ENCODE measurements around the gene NUP58.

The NUP58 gene

DNA sequence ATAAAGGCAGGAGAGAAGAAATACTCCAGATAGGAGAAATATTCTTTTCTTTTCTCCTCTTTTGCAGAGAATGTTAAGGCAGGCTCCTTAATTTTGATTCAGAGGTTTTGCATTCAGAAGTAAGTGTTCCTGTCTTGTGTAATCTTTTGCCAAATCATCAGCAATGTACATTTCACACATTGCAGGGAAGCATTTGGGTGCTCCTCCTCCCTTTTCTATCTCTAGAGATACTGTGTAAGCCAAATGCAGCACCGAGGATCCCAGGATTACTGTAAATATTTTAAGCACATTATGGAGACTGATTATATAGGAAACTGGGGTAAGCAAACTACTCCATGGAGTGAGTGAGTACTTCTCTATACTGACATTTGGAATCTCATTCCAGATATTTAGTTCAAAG, 77.6 kb downstream of the NUP58 start:
- Histone ChIP-seq H3K27ac (ENCODE audit: low read depth, low read length) (no peak overlapping the region), H4K8ac (ENCODE audit: low read depth, low read length) (no peak overlapping the region), H3K9ac (ENCODE audit: low read length) (no peak overlapping the region), H3K4me1 (ENCODE audit: control insufficient read depth, low read depth, low read length) (no peaks in the 10 kb centered on the region), H3K4me3 (ENCODE audit: low read length) (no peak overlapping the region), H3K23ac (ENCODE audit: low read length) (no peak overlapping the region), H3K4ac (ENCODE audit: low read depth, low read length) (no peak overlapping the region), H4K5ac (ENCODE audit: low read length) (no peak overlapping the region), H3K36me3 (ENCODE audit: control insufficient read depth, insufficient read depth, low read length) (no peaks in the 10 kb centered on the region), H2BK120ac (ENCODE audit: low read depth, low read length) (no peak overlapping the region), H3K18ac (ENCODE audit: low read length) (no peak overlapping the region), H3K79me1 (ENCODE audit: low read length) (no peaks in the 10 kb centered on the region), H3K56ac (ENCODE audit: low read length) (no peak overlapping the region), H2AK5ac (ENCODE audit: low read length) (no peak overlapping the region), H2BK5ac (ENCODE audit: low read length) (no peak overlapping the region), H3K79me2 (ENCODE audit: control insufficient read depth, insufficient read depth, low read length) (no peaks in the 10 kb centered on the region), H2BK15ac (replicated peaks; ENCODE audit: low read depth) (no peak overlapping the region), H3K27me3 (ENCODE audit: insufficient read depth, low read length, poor library complexity) (no peaks in the 10 kb centered on the region), H3K4me2 (ENCODE audit: low read length) (no peak overlapping the region)
- DNase-seq, result no peak
- WGBS (ENCODE audit: extremely low coverage, insufficient coverage, low lambda C conversion rate), result no CpG with 5 or more reads among the region's 1 CpG

DNA sequence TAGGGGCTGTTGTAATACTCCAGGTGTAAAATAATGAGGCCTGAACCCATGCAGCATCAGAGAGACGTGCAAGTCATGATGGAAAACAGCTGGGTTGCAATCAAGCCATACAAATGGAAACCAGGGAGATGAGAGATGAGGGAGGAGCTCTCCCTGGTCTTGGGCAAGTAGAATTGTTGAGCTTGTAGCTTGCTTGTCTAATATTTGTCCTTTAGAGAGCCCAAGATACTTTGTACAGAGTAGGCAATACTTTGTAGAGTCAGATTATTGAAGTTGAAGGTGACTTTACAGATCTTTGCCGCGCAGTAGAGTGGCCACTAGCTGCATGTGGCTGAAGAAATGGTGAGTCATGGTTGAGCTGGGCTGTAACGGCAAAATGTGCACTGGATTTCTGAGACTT, 78.7 kb downstream of the NUP58 start:
- Histone ChIP-seq H3K23ac (ENCODE audit: low read length) (no peak overlapping the region), H3K56ac (ENCODE audit: low read length) (no peak overlapping the region), H3K27me3 (ENCODE audit: insufficient read depth, low read length, poor library complexity) (no peaks in the 10 kb centered on the region), H3K27ac (ENCODE audit: low read depth, low read length) (no peak overlapping the region), H2AK5ac (ENCODE audit: low read length) (no peak overlapping the region), H3K36me3 (ENCODE audit: control insufficient read depth, insufficient read depth, low read length) (no peaks in the 10 kb centered on the region), H3K4me2 (ENCODE audit: low read length) (no peak overlapping the region), H3K79me2 (ENCODE audit: control insufficient read depth, insufficient read depth, low read length) (no peaks in the 10 kb centered on the region), H3K4me1 (ENCODE audit: control insufficient read depth, low read depth, low read length) (no peaks in the 10 kb centered on the region), H3K18ac (ENCODE audit: low read length) (peak overlapping the region; percentile 70), H3K4ac (ENCODE audit: low read depth, low read length) (no peak overlapping the region), H3K79me1 (ENCODE audit: low read length) (no peaks in the 10 kb centered on the region), H4K5ac (ENCODE audit: low read length) (no peak overlapping the region), H2BK5ac (ENCODE audit: low read length) (no peak overlapping the region), H4K8ac (ENCODE audit: low read depth, low read length) (no peak overlapping the region), H3K9ac (ENCODE audit: low read length) (no peak overlapping the region), H2BK120ac (ENCODE audit: low read depth, low read length) (no peak overlapping the region), H3K4me3 (ENCODE audit: low read length) (no peak overlapping the region), H2BK15ac (replicated peaks; ENCODE audit: low read depth) (no peak overlapping the region)
- no CpG with 5 or more reads among the region's 4 CpGs for WGBS (ENCODE audit: extremely low coverage, insufficient coverage, low lambda C conversion rate)
- no peak for DNase-seq

DNA sequence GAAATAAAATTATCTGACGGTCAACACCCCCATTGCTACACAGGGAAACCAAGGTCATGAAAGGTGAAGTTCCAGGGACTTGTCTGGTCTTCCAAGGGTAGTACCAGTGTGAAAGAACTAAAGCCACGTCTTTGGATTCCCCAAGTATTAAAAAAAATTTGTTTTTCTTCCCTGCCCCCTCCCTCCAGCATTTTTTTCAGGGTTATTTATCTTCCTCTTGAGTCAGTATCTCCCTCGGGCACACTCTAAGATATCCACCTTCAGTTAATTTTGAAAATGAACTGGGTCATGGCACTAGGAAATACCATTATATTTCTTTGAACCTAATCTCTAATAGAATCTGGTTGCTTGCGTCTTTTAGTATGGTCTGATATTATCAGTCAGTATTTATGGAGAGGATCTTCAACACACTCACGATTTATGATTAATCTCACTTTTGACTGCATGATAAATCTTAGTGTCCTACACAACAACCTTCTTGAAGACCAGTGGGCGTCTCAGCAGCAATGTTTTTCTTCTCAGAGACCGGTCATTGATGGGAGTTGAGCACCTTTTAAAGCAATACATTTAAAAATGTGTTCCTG, 79.4 kb downstream of the NUP58 start:
- Histone ChIP-seq H3K27me3 (ENCODE audit: insufficient read depth, low read length, poor library complexity) (no peaks in the 10 kb centered on the region), H3K56ac (ENCODE audit: low read length) (no peak overlapping the region), H3K4me1 (ENCODE audit: control insufficient read depth, low read depth, low read length) (no peaks in the 10 kb centered on the region), H4K5ac (ENCODE audit: low read length) (no peak overlapping the region), H2BK120ac (ENCODE audit: low read depth, low read length) (no peak overlapping the region), H3K27ac (ENCODE audit: low read depth, low read length) (no peak overlapping the region), H3K4me3 (ENCODE audit: low read length) (no peak overlapping the region), H4K8ac (ENCODE audit: low read depth, low read length) (no peak overlapping the region), H3K18ac (ENCODE audit: low read length) (no peak overlapping the region), H2AK5ac (ENCODE audit: low read length) (no peak overlapping the region), H3K23ac (ENCODE audit: low read length) (no peak overlapping the region), H3K4ac (ENCODE audit: low read depth, low read length) (no peak overlapping the region), H3K4me2 (ENCODE audit: low read length) (no peak overlapping the region), H3K79me1 (ENCODE audit: low read length) (no peaks in the 10 kb centered on the region), H3K36me3 (ENCODE audit: control insufficient read depth, insufficient read depth, low read length) (no peaks in the 10 kb centered on the region), H3K9ac (ENCODE audit: low read length) (no peak overlapping the region), H2BK15ac (replicated peaks; ENCODE audit: low read depth) (no peak overlapping the region), H2BK5ac (ENCODE audit: low read length) (no peak overlapping the region), H3K79me2 (ENCODE audit: control insufficient read depth, insufficient read depth, low read length) (no peaks in the 10 kb centered on the region)
- no peak for DNase-seq
- no CpG with 5 or more reads among the region's 7 CpGs for WGBS (ENCODE audit: extremely low coverage, insufficient coverage, low lambda C conversion rate)

DNA sequence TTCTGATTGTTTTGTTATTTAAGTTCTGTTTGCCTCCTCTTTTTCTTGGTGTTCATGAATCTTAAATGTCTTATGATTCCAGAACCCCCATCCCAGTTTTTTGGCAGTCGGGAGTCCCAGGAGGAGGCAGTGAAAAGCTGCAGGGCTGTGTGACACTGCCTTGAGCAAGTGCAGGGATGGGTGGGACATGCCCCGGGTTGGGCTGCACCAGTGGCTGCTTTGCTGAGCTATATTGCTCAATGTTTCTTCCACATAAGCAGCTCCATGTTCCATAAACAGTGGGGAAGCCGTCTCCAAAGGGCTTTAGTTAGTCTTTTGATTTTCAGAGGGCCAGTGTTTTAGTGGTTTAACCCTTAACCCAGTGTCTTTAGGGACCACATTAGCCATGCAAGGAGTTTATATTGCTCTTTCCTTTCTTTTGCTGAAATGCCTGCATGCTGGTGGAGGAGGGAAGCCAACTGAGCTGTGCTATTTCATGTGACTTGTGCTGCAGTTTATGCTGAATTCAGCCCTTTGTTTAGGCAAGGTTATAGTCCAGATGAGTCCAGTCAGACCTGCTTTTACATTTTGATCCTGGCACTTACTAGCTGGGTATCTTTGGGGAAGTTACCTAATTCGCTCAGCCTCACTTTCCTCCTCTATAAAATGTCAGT, 83.5 kb downstream of the NUP58 start:
- no peaks in the 10 kb centered on the region for H3K4me1 ChIP-seq (ENCODE audit: control insufficient read depth, low read depth, low read length)
- H3K18ac ChIP-seq (ENCODE audit: low read length), result peak overlapping the region; percentile 60
- no peak overlapping the region for H3K27ac ChIP-seq (ENCODE audit: low read depth, low read length)
- H2AK5ac ChIP-seq (ENCODE audit: low read length), result no peak overlapping the region
- H2BK5ac ChIP-seq (ENCODE audit: low read length), result no peak overlapping the region
- no peaks in the 10 kb centered on the region for H3K36me3 ChIP-seq (ENCODE audit: control insufficient read depth, insufficient read depth, low read length)
- H2BK15ac ChIP-seq (replicated peaks; ENCODE audit: low read depth), result no peak overlapping the region
- no peak overlapping the region for H3K4ac ChIP-seq (ENCODE audit: low read depth, low read length)
- H3K4me2 ChIP-seq (ENCODE audit: low read length), result no peak overlapping the region
- WGBS (ENCODE audit: extremely low coverage, insufficient coverage, low lambda C conversion rate), result no CpG with 5 or more reads among the region's 4 CpGs
- H4K5ac ChIP-seq (ENCODE audit: low read length), result no peak overlapping the region
- H3K79me2 ChIP-seq (ENCODE audit: control insufficient read depth, insufficient read depth, low read length), result no peaks in the 10 kb centered on the region
- no peaks in the 10 kb centered on the region for H3K27me3 ChIP-seq (ENCODE audit: insufficient read depth, low read length, poor library complexity)
- no peak overlapping the region for H3K4me3 ChIP-seq (ENCODE audit: low read length)
- no peak for DNase-seq
- no peak overlapping the region for H3K56ac ChIP-seq (ENCODE audit: low read length)
- H3K79me1 ChIP-seq (ENCODE audit: low read length), result no peaks in the 10 kb centered on the region
- H3K23ac ChIP-seq (ENCODE audit: low read length), result no peak overlapping the region
- H4K8ac ChIP-seq (ENCODE audit: low read depth, low read length), result no peak overlapping the region
- H3K9ac ChIP-seq (ENCODE audit: low read length), result no peak overlapping the region
- H2BK120ac ChIP-seq (ENCODE audit: low read depth, low read length), result no peak overlapping the region

DNA sequence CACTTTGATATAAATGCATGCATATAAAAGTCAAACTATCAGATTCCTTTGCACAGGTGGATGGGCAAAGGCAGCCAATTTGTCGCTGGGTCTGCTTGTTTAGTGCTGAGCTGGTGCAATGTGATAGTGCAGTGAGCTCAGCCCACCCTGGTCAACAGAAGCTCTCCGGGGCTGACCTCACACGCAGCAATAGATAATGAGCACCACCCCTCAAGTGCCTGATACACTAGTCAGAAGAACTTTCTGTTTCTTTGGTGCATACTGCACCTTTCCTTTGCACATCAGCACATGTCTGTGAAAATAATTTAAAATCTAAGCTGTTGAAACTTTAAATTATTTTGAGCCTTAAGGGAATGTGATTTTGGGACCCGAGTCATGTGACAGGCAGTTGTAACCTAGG, 90.5 kb downstream of the NUP58 start:
- H3K36me3 ChIP-seq (ENCODE audit: control insufficient read depth, insufficient read depth, low read length), result no peaks in the 10 kb centered on the region
- H4K5ac ChIP-seq (ENCODE audit: low read length), result no peak overlapping the region
- H2BK15ac ChIP-seq (replicated peaks; ENCODE audit: low read depth), result no peak overlapping the region
- no peaks in the 10 kb centered on the region for H3K4me1 ChIP-seq (ENCODE audit: control insufficient read depth, low read depth, low read length)
- H3K27ac ChIP-seq (ENCODE audit: low read depth, low read length), result no peak overlapping the region
- no peak overlapping the region for H3K18ac ChIP-seq (ENCODE audit: low read length)
- no peak overlapping the region for H3K56ac ChIP-seq (ENCODE audit: low read length)
- H3K9ac ChIP-seq (ENCODE audit: low read length), result no peak overlapping the region
- no peak overlapping the region for H3K4me3 ChIP-seq (ENCODE audit: low read length)
- H2AK5ac ChIP-seq (ENCODE audit: low read length), result no peak overlapping the region
- no peaks in the 10 kb centered on the region for H3K79me1 ChIP-seq (ENCODE audit: low read length)
- H3K4ac ChIP-seq (ENCODE audit: low read depth, low read length), result no peak overlapping the region
- no peak overlapping the region for H3K4me2 ChIP-seq (ENCODE audit: low read length)
- no peaks in the 10 kb centered on the region for H3K79me2 ChIP-seq (ENCODE audit: control insufficient read depth, insufficient read depth, low read length)
- H3K27me3 ChIP-seq (ENCODE audit: insufficient read depth, low read length, poor library complexity), result no peaks in the 10 kb centered on the region
- H2BK5ac ChIP-seq (ENCODE audit: low read length), result no peak overlapping the region
- H3K23ac ChIP-seq (ENCODE audit: low read length), result no peak overlapping the region
- H4K8ac ChIP-seq (ENCODE audit: low read depth, low read length), result no peak overlapping the region
- no CpG with 5 or more reads among the region's 4 CpGs for WGBS (ENCODE audit: extremely low coverage, insufficient coverage, low lambda C conversion rate)
- DNase-seq, result no peak
- H2BK120ac ChIP-seq (ENCODE audit: low read depth, low read length), result no peak overlapping the region

Data from mesendoderm (in vitro differentiated cells).